Limb (tissue), 2 donors: ENCODE results near the gene TCF15.

Experiments
- DNase-seq, 2 donors: peaks; one replicate each; pipeline ENCODE4 v3.0.0-alpha.2; 2016; ENCODE audit errors: extremely low spot score in 2 of 2

TCF15 gene

GRCh38 chr20:610130-611046 lies at the start of gene TCF15:
Gene TCF15, minus strand, starts transcription at chr20:610309. Its CDS starts 72 bp downstream, at chr20:610237.
- peak; percentile 34 to 80 for DNase-seq

GRCh38 chr20:658731-659291 lies 48.7 kb upstream of the TCF15 start:
- DNase-seq: no peak

GRCh38 chr20:658202-658601 lies 48.1 kb upstream of the TCF15 start:
- no peak for DNase-seq

- DNase-seq: no peak
Observed at GRCh38 chr20:655726-656624, 45.9 kb upstream of the TCF15 start.

GRCh38 chr20:654417-654750 lies 44.3 kb upstream of the TCF15 start:
- no peak for DNase-seq

- no peak for DNase-seq
Observed at GRCh38 chr20:653590-654416, 43.7 kb upstream of the TCF15 start.

- DNase-seq: peak; percentile 52 to 90
Observed at GRCh38 chr20:653110-653589, 43.0 kb upstream of the TCF15 start, which contains the start of gene SRXN1. Gene SRXN1, minus strand, starts transcription at chr20:653200. Its CDS starts 15 bp downstream, at chr20:653185.

- no peak for DNase-seq
Observed at GRCh38 chr20:652615-653109, 42.6 kb upstream of the TCF15 start.

- DNase-seq: no peak
Observed at GRCh38 chr20:651713-652614, 41.9 kb upstream of the TCF15 start.

GRCh38 chr20:650954-651353 lies 40.8 kb upstream of the TCF15 start:
- no peak for DNase-seq

- DNase-seq: no peak
Observed at GRCh38 chr20:650281-650680, 40.2 kb upstream of the TCF15 start.

- no peak for DNase-seq
Observed at GRCh38 chr20:647479-648019, 37.4 kb upstream of the TCF15 start.

- DNase-seq: no peak
Observed at GRCh38 chr20:646868-647233, 36.7 kb upstream of the TCF15 start.

- DNase-seq: no peak
Observed at GRCh38 chr20:646107-646867, 36.2 kb upstream of the TCF15 start.

GRCh38 chr20:645318-646106 lies 35.4 kb upstream of the TCF15 start:
- peak; percentile 77 to 89 for DNase-seq

GRCh38 chr20:644692-645317 lies 34.7 kb upstream of the TCF15 start:
- DNase-seq: no peak

- DNase-seq: peak; percentile 65 to 81
Observed at GRCh38 chr20:642398-643174, 32.5 kb upstream of the TCF15 start.
